NCI-H1417 treated with DMSO at 0.1 percent for 48 hours (cell line): Measurements from ENCODE around the gene CD19.
"Not testable (repeated sequence)": the region's sequence is repeated elsewhere in the genome, so short reads cannot be mapped to it uniquely, and the experiment has no call there.

Experiments
- DNase-seq: peaks from one replicate; lab custom pipeline; 2025; lab: John Stamatoyannopoulos, UW

CD19 gene

GRCh38 chr16:28937222-28937876 is 5.6 kb downstream of the CD19 start:
- no peak for DNase-seq

GRCh38 chr16:28938721-28939120 is 7.0 kb downstream of the CD19 start:
- DNase-seq = no peak

GRCh38 chr16:28939825-28940224 is 8.1 kb downstream of the CD19 start:
- DNase-seq = not testable (repeated sequence)

- no peak for DNase-seq
These were observed 11.5 kb downstream of the CD19 start for GRCh38 chr16:28943281-28943680.

GRCh38 chr16:28946681-28947080 is 14.9 kb downstream of the CD19 start:
- no peak for DNase-seq

- DNase-seq = peak; percentile 95
These were observed 19.1 kb downstream of the CD19 start, which contains the start of gene NFATC2IP for GRCh38 chr16:28950648-28951409. Gene NFATC2IP (plus strand): TSS chr16:28950937. CDS start chr16:28951012, 75 bp downstream.

- no peak for DNase-seq
These were observed 19.7 kb downstream of the CD19 start for GRCh38 chr16:28951410-28951943.

- DNase-seq = no peak
These were observed 26.4 kb downstream of the CD19 start for GRCh38 chr16:28958216-28958615.

- no peak for DNase-seq
These were observed 27.1 kb downstream of the CD19 start for GRCh38 chr16:28958836-28959235.

GRCh38 chr16:28964072-28964471 is 32.3 kb downstream of the CD19 start:
- DNase-seq = no peak

- DNase-seq = no peak
These were observed 32.7 kb downstream of the CD19 start for GRCh38 chr16:28964496-28964895.

GRCh38 chr16:28967156-28967555 is 35.4 kb downstream of the CD19 start:
- no peak for DNase-seq

- not testable (repeated sequence) for DNase-seq
These were observed 37.9 kb downstream of the CD19 start for GRCh38 chr16:28969696-28970095.

- no peak for DNase-seq
These were observed 42.3 kb downstream of the CD19 start for GRCh38 chr16:28974007-28974436.

- peak; percentile 43 for DNase-seq
These were observed 42.8 kb downstream of the CD19 start, which contains the start of gene SPNS1 for GRCh38 chr16:28974437-28975157. Gene SPNS1 (plus strand): TSS chr16:28974778. CDS start chr16:28975152, 374 bp downstream.

- DNase-seq = no peak
These were observed 43.4 kb downstream of the CD19 start for GRCh38 chr16:28975158-28975599.

GRCh38 chr16:28977703-28978662 is 46.2 kb downstream of the CD19 start:
- no peak for DNase-seq

GRCh38 chr16:28980330-28980729 is 48.6 kb downstream of the CD19 start:
- DNase-seq = not testable (repeated sequence)

GRCh38 chr16:28980929-28981328 is 49.2 kb downstream of the CD19 start:
- no peak for DNase-seq

- DNase-seq = no peak
These were observed 49.7 kb downstream of the CD19 start for GRCh38 chr16:28981517-28981916.

GRCh38 chr16:28982418-28982817 is 50.6 kb downstream of the CD19 start:
- no peak for DNase-seq
